Spleen (tissue), 11 donors: ENCODE results near the gene S100A5. TPM values are rescaled to one million over a fixed set of nuclear protein-coding genes. Genes with fewer than 3 reads are reported as not detected.
A peak's percentile ranks its signal among the peaks of the same experiment; 100 is the strongest.

Experiments
- DNase-seq: peaks from one replicate; pipeline ENCODE4 v3.0.0-alpha.2; 2020
- H3K27ac ChIP-seq, 8 donors: fragments of 200-600 bp; sonication (generic) in 7 of 8; 1 replicate in 4 of 8; 2 replicates in 4 of 8; pipeline versions ENCODE4 v1.5.0 to v1.8.0; 2016 to 2021; ENCODE audit warnings: inconsistent platforms in 4 of 8, mild to moderate bottlenecking in 4 of 8, moderate library complexity in 1 of 8
- H3K27me3 ChIP-seq, 7 donors: fragments of 200-600 bp; sonication (generic) in 6 of 7; replicated peaks in 1 of 7; 1 replicate in 4 of 7; 2 replicates in 3 of 7; pipeline versions ENCODE4 v1.5.0 to v1.8.0; 2016 to 2021; ENCODE audit warnings: inconsistent platforms in 3 of 7, mild to moderate bottlenecking in 1 of 7
- H3K36me3 ChIP-seq, 6 donors: fragments of 200-600 bp; sonication (generic) in 5 of 6; 1 replicate in 4 of 6; 2 replicates in 2 of 6; pipeline versions ENCODE4 v1.5.0 to v1.8.0; 2016 to 2021; ENCODE audit warnings: inconsistent platforms in 2 of 6
- H3K4me1 ChIP-seq, 6 donors: fragments of 200-600 bp; sonication (generic) in 5 of 6; 1 replicate in 3 of 6; 2 replicates in 3 of 6; pipeline versions ENCODE4 v1.5.0 to v1.8.0; 2016 to 2021; ENCODE audit warnings: inconsistent platforms in 3 of 6
- H3K4me3 ChIP-seq, 8 donors: fragments of 200-600 bp; sonication (generic) in 7 of 8; 1 replicate in 4 of 8; 2 replicates in 4 of 8; pipeline versions ENCODE4 v1.5.0 to v1.8.0; 2016 to 2021; ENCODE audit warnings: inconsistent platforms in 4 of 8, mild to moderate bottlenecking in 4 of 8, moderate library complexity in 2 of 8
- H3K9me3 ChIP-seq, 8 donors: fragments of 200-600 bp; sonication (generic) in 7 of 8; 1 replicate in 4 of 8; 2 replicates in 4 of 8; pipeline versions ENCODE4 v1.5.0 to v1.8.0; 2016 to 2021; ENCODE audit warnings: inconsistent platforms in 4 of 8
- CTCF ChIP-seq, 11 experiments: fragments of 200-600 bp in 7 of 11; fragments of 450-650 bp in 4 of 11; sonication (generic) in 4 of 11; IDR thresholded peaks in 8 of 11; conservative IDR thresholded peaks in 3 of 11; 1 replicate in 7 of 11; 2 replicates in 4 of 11; pipeline versions ENCODE4 v1.4.0 to v1.8.0; 2016 to 2021; ENCODE audit warnings: antibody characterized with exemption in 11 of 11, inconsistent platforms in 4 of 11, mild to moderate bottlenecking in 1 of 11
- POLR2A ChIP-seq, 3 donors: fragments of 450-650 bp; IDR thresholded peaks; one replicate each; pipeline ENCODE4 v1.5.1; 2017; ENCODE audit warnings: antibody characterized with exemption in 3 of 3, mild to moderate bottlenecking in 1 of 3
- POLR2AphosphoS5 ChIP-seq, 3 donors: sonication (generic); formaldehyde crosslinking; IDR thresholded peaks; one replicate each; pipeline ENCODE4 v1.5.1; 2017; ENCODE audit warnings: antibody characterized with exemption in 3 of 3
- WGBS, 5 donors: extraction: QIAGEN DNeasy Blood & Tissue Kit in 3 of 5; methylation state at CpG; one replicate each; pipeline versions ENCODE4 v1.1.5 to v1.1.7; 2013 to 2018; 5-methylcytosine and 5-hydroxymethylcytosine counted together
- intact Hi-C: fragments of 100-400 bp; cut with DNase I; formaldehyde crosslinking; loops from one replicate; pipeline ENCODE4 v1.15.0; 2023; ENCODE audit warnings: low total_unique reads
- polyA plus RNA-seq, 3 donors: library from polyadenylated mRNA; stranded (reverse); fragments of 200-250 nt; gene quantifications; one replicate each; pipeline ENCODE4 v1.2.1, GENCODE V29; 2013
- total RNA-seq, 7 donors: library from RNA; depleted of rRNA in 3 of 7; stranded (reverse); fragments of >200 nt in 3 of 7; fragmentation: NEBNext Ultra II Directional in 4 of 7; extraction: Animal tissue kit (Norgen Biotek cat#: 25700) in 4 of 7; gene quantifications; one replicate each; pipeline versions ENCODE4 v1.1.0 to v1.2.1, GENCODE V29; 2016 to 2021
- donor health status: healthy with polysubstance abuse.
- donor health status: DM: no; HTN: no; CAD: no; lungs with moderate emphysema.
- donor health status: DM: no; HTN: no; CAD: no.
- donor health status: Bipolar disorder and iron deficiency.
- donor health status: healthy.
- donor health status: DM: no; HTN: no; CAD: no.
- donor health status: DM: yes; HTN: yes; CAD: no.

Gene S100A5
- total and polyA plus RNA-seq, 10 donors: 0.32 to 2.8 (median 0.46) TPM; not detected in 7

GRCh38 chr1:153546371-153546770 is 5.6 kb upstream of the S100A5 start:
- no peak for TF ChIP-seq POLR2A (IDR thresholded peaks at IDR 0.05)
- TF ChIP-seq CTCF (IDR thresholded peaks at IDR 0.05 in 8 of 11, conservative IDR thresholded peaks at IDR 0.05 in 3 of 11): no peak
- TF ChIP-seq POLR2AphosphoS5 (IDR thresholded peaks at IDR 0.05): no peak
- no peaks in the 10 kb centered on the region for H3K9me3 ChIP-seq
- peaks cover 0 to 26% (median 0%) of the 10 kb centered on the region in 6 donors for H3K36me3 ChIP-seq
- 90 to 96% (median 91%) methylated on average over 8 of the region's 8 CpGs for WGBS, 5 donors
- DNase-seq: peak; percentile 67
- H3K4me3 ChIP-seq: peak overlapping the region in 2 of 8 donors; percentile 60 to 76
- H3K27ac ChIP-seq: peak overlapping the region; percentile 74 to 93 (median 84)
- H3K27me3 ChIP-seq: no peaks in the 10 kb centered on the region
- intact Hi-C loops: no loop called here
- peaks cover 24 to 100% (median 75%) of the 10 kb centered on the region in 6 donors for H3K4me1 ChIP-seq

- no peaks in the 10 kb centered on the region for H3K9me3 ChIP-seq
- peak; percentile 93 for DNase-seq
- peak within 1 kb of the TSS; percentile 40 to 76 (median 52) for H3K4me3 ChIP-seq
- TF ChIP-seq CTCF (IDR thresholded peaks at IDR 0.05 in 8 of 11, conservative IDR thresholded peaks at IDR 0.05 in 3 of 11) (no peak), POLR2AphosphoS5 (IDR thresholded peaks at IDR 0.05) (peak; percentile 76 to 95 (median 82)), POLR2A (IDR thresholded peaks at IDR 0.05) (peak in 2 of 3 donors; percentile 27 to 74)
- H3K36me3 ChIP-seq: peaks cover 0 to 26% (median 0%) of the 10 kb centered on the region in 6 donors
- H3K27ac ChIP-seq: peak within 1 kb of the TSS; percentile 74 to 93 (median 84)
- intact Hi-C loops: no loop called here
- H3K4me1 ChIP-seq: peaks cover 30 to 100% (median 81%) of the 10 kb centered on the region in 6 donors
- no peaks in the 10 kb centered on the region for H3K27me3 ChIP-seq
- 13 to 28% (median 21%) methylated on average over 19 of the region's 19 CpGs for WGBS, 5 donors
These were observed 4.6 kb upstream of the S100A5 start, which contains the start of gene S100A4 for GRCh38 chr1:153545067-153546055. Gene S100A4 (minus strand): TSS chr1:153545806. CDS start chr1:153544794, 1,012 bp downstream.

- Histone ChIP-seq H3K9me3 (no peaks in the 10 kb centered on the region), H3K27me3 (no peaks in the 10 kb centered on the region), H3K4me1 (peaks cover 30 to 100% (median 85%) of the 10 kb centered on the region in 6 donors), H3K4me3 (peak overlapping the region; percentile 9 to 76 (median 52)), H3K27ac (peak overlapping the region; percentile 74 to 93 (median 84)), H3K36me3 (peaks cover 0 to 26% (median 0%) of the 10 kb centered on the region in 6 donors)
- TF ChIP-seq POLR2A (IDR thresholded peaks at IDR 0.05) (no peak), CTCF (IDR thresholded peaks at IDR 0.05 in 8 of 11, conservative IDR thresholded peaks at IDR 0.05 in 3 of 11) (no peak), POLR2AphosphoS5 (IDR thresholded peaks at IDR 0.05) (no peak)
- 45 to 70% (median 54%) methylated on average over 9 to 10 of the region's 10 CpGs for WGBS, 5 donors
- no peak for DNase-seq
- intact Hi-C loops: no loop called here
These were observed 3.8 kb upstream of the S100A5 start for GRCh38 chr1:153544453-153545066.
